WTC11 (cell line): ENCODE data around the gene NECAB3. TPM values are rescaled to one million over a fixed set of nuclear protein-coding genes. Genes with fewer than 3 reads are reported as not detected.

Source experiments
- ATAC-seq: fragments of 200-7000 bp; cut with Tn5 transposase; 2 replicates; pipeline ENCODE4 v1.10.0; 2021; ENCODE audit warnings: mild to moderate bottlenecking, moderate library complexity
- CTCF ChIA-PET: fragments of 300-600 bp; sonication (Branson Sonifier 250); formaldehyde crosslinking; loops from one replicate; lab custom pipeline; 2021; ENCODE audit warnings: antibody characterized with exemption; lab: Charles Lee
- POLR2A ChIA-PET: fragments of 350-600 bp; sonication (Branson Sonifier 250); formaldehyde crosslinking; loops from one replicate; lab custom pipeline; 2021; ENCODE audit warnings: antibody characterized with exemption; lab: Charles Lee
- DNase-seq: peaks from one replicate; pipeline ENCODE4 v3.0.0; 2021; ENCODE audit warnings: low spot score
- H3K27ac Mint-ChIP-seq: 2 replicates; pipeline ENCODE4 v1.8.0; 2021; ENCODE audit warnings: mixed read lengths
- H3K27me3 Mint-ChIP-seq: 2 replicates; pipeline ENCODE4 v1.8.0; 2021; ENCODE audit warnings: low read depth, mild to moderate bottlenecking, moderate library complexity, mixed read lengths
- H3K36me3 Mint-ChIP-seq: 2 replicates; pipeline ENCODE4 v1.8.0; 2021; ENCODE audit warnings: mixed read lengths
- H3K4me1 Mint-ChIP-seq: 2 replicates; pipeline ENCODE4 v1.8.0; 2022; ENCODE audit warnings: mixed read lengths
- H3K4me3 Mint-ChIP-seq: 2 replicates; pipeline ENCODE4 v1.8.0; 2021; ENCODE audit warnings: mild to moderate bottlenecking, moderate library complexity, mixed read lengths
- H3K9me3 Mint-ChIP-seq: 2 replicates; pipeline ENCODE4 v1.8.0; 2021; ENCODE audit warnings: mixed read lengths
- CBFB ChIP-seq: sonication (generic); formaldehyde crosslinking; IDR thresholded peaks from 2 replicates; pipeline ENCODE4 v1.8.1; 2022; ENCODE audit warnings: mild to moderate bottlenecking, low read depth, missing genetic modification reagents
- CREM ChIP-seq: sonication (generic); formaldehyde crosslinking; IDR thresholded peaks from 2 replicates; pipeline ENCODE4 v1.8.1; 2022; ENCODE audit warnings: mild to moderate bottlenecking, missing genetic modification reagents, moderate library complexity
- EMX1 ChIP-seq: fragments of 250-450 bp; sonication (Bioruptor Pico); IDR thresholded peaks from 2 replicates; pipeline ENCODE4 v1.8.0; 2021; ENCODE audit warnings: mild to moderate bottlenecking
- ETV6 ChIP-seq: sonication (generic); formaldehyde crosslinking; IDR thresholded peaks from 2 replicates; pipeline ENCODE4 v1.8.1; 2022; ENCODE audit warnings: mild to moderate bottlenecking, missing genetic modification reagents
- FOXJ3 ChIP-seq: sonication (generic); formaldehyde crosslinking; IDR thresholded peaks from 2 replicates; pipeline ENCODE4 v1.9.0; 2021; ENCODE audit warnings: missing genetic modification reagents, mild to moderate bottlenecking, borderline replicate concordance
- FOXP1 ChIP-seq: sonication (generic); formaldehyde crosslinking; IDR thresholded peaks from 2 replicates; pipeline ENCODE4 v1.8.0; 2022; ENCODE audit warnings: missing genetic modification reagents, mild to moderate bottlenecking, moderate library complexity, borderline replicate concordance
- GABPB1 ChIP-seq: sonication (generic); formaldehyde crosslinking; IDR thresholded peaks from 2 replicates; pipeline ENCODE4 v1.8.1; 2023; ENCODE audit warnings: mild to moderate bottlenecking, missing genetic modification reagents
- NR2C2 ChIP-seq: sonication (generic); formaldehyde crosslinking; IDR thresholded peaks from 2 replicates; pipeline ENCODE4 v1.8.0; 2022; ENCODE audit warnings: mild to moderate bottlenecking, missing genetic modification reagents
- SMAD3 ChIP-seq: sonication (generic); formaldehyde crosslinking; IDR thresholded peaks from 2 replicates; pipeline ENCODE4 v1.8.0; 2022; ENCODE audit warnings: missing genetic modification reagents, mild to moderate bottlenecking, borderline replicate concordance
- TEAD4 ChIP-seq: sonication (generic); formaldehyde crosslinking; IDR thresholded peaks from 2 replicates; pipeline ENCODE4 v1.8.0; 2022; ENCODE audit warnings: mild to moderate bottlenecking, missing genetic modification reagents
- TP53 ChIP-seq: sonication (generic); formaldehyde crosslinking; IDR thresholded peaks from 2 replicates; pipeline ENCODE4 v1.8.1; 2023; ENCODE audit warnings: mild to moderate bottlenecking, missing genetic modification reagents
- ZNF121 ChIP-seq: sonication (generic); formaldehyde crosslinking; IDR thresholded peaks from 2 replicates; pipeline ENCODE4 v1.8.0; 2023; ENCODE audit warnings: missing genetic modification reagents
- ZNF138 ChIP-seq: sonication (generic); formaldehyde crosslinking; conservative IDR thresholded peaks from 2 replicates; pipeline ENCODE4 v1.8.1; 2022; ENCODE audit warnings: mild to moderate bottlenecking, moderate library complexity, missing genetic modification reagents
- ZNF219 ChIP-seq: sonication (generic); formaldehyde crosslinking; IDR thresholded peaks from 2 replicates; pipeline ENCODE4 v1.8.0; 2023; ENCODE audit warnings: missing genetic modification reagents, mild to moderate bottlenecking, borderline replicate concordance
- ZNF263 ChIP-seq: sonication (generic); formaldehyde crosslinking; IDR thresholded peaks from 2 replicates; pipeline ENCODE4 v1.8.1; 2022; ENCODE audit warnings: low read depth, mild to moderate bottlenecking, moderate library complexity, missing genetic modification reagents
- total RNA-seq: library from RNA; stranded (reverse); gene quantifications from 3 replicates; pipeline ENCODE4 v1.2.3, GENCODE V29; 2021
- TF ChIP-seq, protein P1 (sequence below): sonication (generic); formaldehyde crosslinking; conservative IDR thresholded peaks from 2 replicates; pipeline ENCODE4 v1.8.1; 2023; ENCODE audit warnings: mild to moderate bottlenecking, low read depth, missing genetic modification reagents, moderate library complexity
- TF ChIP-seq, protein P2 (sequence below): sonication (generic); formaldehyde crosslinking; IDR thresholded peaks from 2 replicates; pipeline ENCODE4 v1.8.0; 2022; ENCODE audit warnings: mild to moderate bottlenecking, missing genetic modification reagents
- TF ChIP-seq, protein P3 (sequence below): sonication (generic); formaldehyde crosslinking; conservative IDR thresholded peaks from 2 replicates; pipeline ENCODE4 v1.8.1; 2022; ENCODE audit warnings: mild to moderate bottlenecking, missing genetic modification reagents
- TF ChIP-seq, protein P4 (sequence below): sonication (generic); formaldehyde crosslinking; IDR thresholded peaks from 2 replicates; pipeline ENCODE4 v1.8.1; 2023; ENCODE audit warnings: mild to moderate bottlenecking, missing genetic modification reagents, moderate library complexity
- TF ChIP-seq, protein P5 (sequence below): sonication (generic); formaldehyde crosslinking; IDR thresholded peaks from 2 replicates; pipeline ENCODE4 v1.8.1; 2023; ENCODE audit warnings: mild to moderate bottlenecking, missing genetic modification reagents
- TF ChIP-seq, protein P6 (sequence below): sonication (generic); formaldehyde crosslinking; IDR thresholded peaks from 2 replicates; pipeline ENCODE4 v1.8.1; 2023; ENCODE audit warnings: mild to moderate bottlenecking, moderate library complexity, missing genetic modification reagents

The NECAB3 gene
- total RNA-seq, 1 experiment from 2014 or later = 38.0 TPM

DNA sequence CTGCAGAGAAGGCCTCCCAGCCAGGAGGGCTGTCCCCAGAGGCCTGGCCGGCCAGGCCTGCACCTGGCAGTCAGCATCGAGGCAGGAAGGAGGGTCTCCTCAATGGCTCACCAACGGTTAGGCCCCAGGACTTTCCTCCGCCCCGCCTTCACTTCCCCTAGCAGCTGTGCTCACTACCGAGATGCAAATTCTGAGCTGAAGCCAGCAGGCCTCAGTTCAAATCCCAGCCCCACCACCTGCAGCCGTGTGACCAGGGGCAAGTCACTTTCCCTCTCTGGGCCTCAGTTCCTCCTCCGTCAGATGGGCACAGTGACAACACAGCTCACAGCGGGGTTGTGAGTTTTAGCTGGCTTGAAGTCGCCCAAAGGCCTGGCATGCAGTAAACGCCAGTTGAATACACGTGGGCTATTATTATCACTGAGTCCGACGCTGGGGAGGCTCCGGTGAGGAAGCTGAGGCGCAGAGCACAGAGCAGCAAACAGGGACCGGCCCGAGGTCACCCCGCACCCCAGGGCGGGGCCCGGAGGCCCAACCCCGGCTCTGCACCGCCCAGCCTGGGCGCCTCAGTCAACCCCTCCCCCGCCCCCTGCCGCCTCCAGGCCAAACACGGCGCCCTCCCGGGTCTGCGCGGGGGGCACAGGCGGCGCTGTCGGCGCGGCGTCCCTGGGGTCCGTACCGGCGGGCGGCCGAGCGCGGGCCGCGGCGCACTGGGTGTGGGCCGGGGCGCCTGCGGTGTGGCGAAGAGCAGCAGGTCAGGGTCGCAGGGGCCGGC, 11.3 kb upstream of the NECAB3 start (continued):
- TF ChIP-seq ZNF138 (CRISPR knock-in tag) (0 out of 2 replicates have a peak, but pooled peaks have one; percentile 4), TEAD4 (CRISPR knock-in tag) (peak; percentile 39; the same call in 1 of the 2 replicates), ZNF121 (CRISPR knock-in tag) (no peak), FOXJ3 (CRISPR knock-in tag) (no peak), ZNF263 (no peak), ZNF219 (CRISPR knock-in tag) (no peak), TP53 (0 out of 2 replicates have a peak, but pooled peaks have one; percentile 32), CBFB (CRISPR knock-in tag) (no peak), NR2C2 (CRISPR knock-in tag) (no peak), GABPB1 (CRISPR knock-in tag) (no peak)
- TF ChIP-seq, protein P1, sequence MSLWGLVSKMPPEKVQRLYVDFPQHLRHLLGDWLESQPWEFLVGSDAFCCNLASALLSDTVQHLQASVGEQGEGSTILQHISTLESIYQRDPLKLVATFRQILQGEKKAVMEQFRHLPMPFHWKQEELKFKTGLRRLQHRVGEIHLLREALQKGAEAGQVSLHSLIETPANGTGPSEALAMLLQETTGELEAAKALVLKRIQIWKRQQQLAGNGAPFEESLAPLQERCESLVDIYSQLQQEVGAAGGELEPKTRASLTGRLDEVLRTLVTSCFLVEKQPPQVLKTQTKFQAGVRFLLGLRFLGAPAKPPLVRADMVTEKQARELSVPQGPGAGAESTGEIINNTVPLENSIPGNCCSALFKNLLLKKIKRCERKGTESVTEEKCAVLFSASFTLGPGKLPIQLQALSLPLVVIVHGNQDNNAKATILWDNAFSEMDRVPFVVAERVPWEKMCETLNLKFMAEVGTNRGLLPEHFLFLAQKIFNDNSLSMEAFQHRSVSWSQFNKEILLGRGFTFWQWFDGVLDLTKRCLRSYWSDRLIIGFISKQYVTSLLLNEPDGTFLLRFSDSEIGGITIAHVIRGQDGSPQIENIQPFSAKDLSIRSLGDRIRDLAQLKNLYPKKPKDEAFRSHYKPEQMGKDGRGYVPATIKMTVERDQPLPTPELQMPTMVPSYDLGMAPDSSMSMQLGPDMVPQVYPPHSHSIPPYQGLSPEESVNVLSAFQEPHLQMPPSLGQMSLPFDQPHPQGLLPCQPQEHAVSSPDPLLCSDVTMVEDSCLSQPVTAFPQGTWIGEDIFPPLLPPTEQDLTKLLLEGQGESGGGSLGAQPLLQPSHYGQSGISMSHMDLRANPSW (CRISPR knock-in tag) = no peak
- TF ChIP-seq, protein P2, sequence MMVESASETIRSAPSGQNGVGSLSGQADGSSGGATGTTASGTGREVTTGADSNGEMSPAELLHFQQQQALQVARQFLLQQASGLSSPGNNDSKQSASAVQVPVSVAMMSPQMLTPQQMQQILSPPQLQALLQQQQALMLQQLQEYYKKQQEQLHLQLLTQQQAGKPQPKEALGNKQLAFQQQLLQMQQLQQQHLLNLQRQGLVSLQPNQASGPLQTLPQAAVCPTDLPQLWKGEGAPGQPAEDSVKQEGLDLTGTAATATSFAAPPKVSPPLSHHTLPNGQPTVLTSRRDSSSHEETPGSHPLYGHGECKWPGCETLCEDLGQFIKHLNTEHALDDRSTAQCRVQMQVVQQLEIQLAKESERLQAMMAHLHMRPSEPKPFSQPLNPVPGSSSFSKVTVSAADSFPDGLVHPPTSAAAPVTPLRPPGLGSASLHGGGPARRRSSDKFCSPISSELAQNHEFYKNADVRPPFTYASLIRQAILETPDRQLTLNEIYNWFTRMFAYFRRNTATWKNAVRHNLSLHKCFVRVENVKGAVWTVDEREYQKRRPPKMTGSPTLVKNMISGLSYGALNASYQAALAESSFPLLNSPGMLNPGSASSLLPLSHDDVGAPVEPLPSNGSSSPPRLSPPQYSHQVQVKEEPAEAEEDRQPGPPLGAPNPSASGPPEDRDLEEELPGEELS (CRISPR knock-in tag) = no peak
- TF ChIP-seq, protein P3, sequence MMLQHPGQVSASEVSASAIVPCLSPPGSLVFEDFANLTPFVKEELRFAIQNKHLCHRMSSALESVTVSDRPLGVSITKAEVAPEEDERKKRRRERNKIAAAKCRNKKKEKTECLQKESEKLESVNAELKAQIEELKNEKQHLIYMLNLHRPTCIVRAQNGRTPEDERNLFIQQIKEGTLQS (CRISPR knock-in tag) = no peak
- TF ChIP-seq, protein P4, sequence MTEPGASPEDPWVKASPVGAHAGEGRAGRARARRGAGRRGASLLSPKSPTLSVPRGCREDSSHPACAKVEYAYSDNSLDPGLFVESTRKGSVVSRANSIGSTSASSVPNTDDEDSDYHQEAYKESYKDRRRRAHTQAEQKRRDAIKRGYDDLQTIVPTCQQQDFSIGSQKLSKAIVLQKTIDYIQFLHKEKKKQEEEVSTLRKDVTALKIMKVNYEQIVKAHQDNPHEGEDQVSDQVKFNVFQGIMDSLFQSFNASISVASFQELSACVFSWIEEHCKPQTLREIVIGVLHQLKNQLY (CRISPR knock-in tag) = no peak

DNA sequence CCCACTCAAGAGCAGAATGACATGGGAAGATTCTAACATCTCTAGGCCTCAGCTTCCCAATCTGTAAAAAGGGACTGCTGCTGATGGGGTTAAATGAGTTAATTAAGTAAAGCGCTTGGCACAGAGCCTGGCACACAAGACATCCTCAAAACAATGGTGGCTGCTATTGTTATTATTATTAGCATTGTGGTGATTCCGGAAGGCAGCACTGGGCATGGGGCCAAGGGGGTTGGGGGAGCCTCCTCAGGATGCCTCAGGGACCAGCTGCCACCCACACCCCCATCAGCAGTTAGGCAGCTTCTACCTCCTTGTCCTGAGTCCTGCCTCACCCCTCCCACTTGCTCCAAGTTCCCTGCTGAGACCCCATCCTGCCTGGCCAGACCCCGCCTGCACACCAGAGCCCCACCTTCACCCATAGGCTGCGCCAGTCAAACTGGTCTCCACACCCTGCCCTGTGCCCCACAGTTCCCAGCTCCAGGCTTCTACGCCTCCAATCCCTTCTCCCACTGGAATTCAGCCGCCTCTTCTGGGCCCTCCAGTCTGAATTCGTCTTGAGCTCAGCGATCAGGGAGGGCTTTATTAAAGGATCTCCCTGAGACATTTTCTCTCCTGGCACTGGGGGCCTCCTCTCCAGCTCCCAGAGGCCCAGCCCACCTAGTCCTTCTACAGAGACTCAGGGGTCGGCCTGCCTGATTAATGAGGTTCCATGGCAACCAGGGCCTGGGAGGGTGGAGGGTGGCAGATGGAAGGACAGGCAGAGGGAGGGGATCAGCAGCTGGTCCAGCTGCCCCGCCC, 10.5 kb upstream of the NECAB3 start:
- POLR2A ChIA-PET = interaction anchor here (0.6 to 1.7 kb wide), 4 partner anchors 8 to 309 kb away, joined by 3 to 12 read pairs (median 4); partner anchors contain the start of genes ACTL10 and RALY
- H3K4me1 Mint-ChIP-seq = peaks cover 21% of the 10 kb centered on the region

More for the DNA sequence above, 10.5 kb upstream of the NECAB3 start:
- Mint-ChIP-seq H3K36me3 (peaks cover under 1% of the 10 kb centered on the region; the same call in 1 of the 2 replicates), H3K4me3 (peak overlapping the region; percentile 81), H3K27me3 (peaks cover 21% of the 10 kb centered on the region), H3K27ac (peak overlapping the region; percentile 85; the same call in 1 of the 2 replicates), H3K9me3 (no peaks in the 10 kb centered on the region)
- CTCF ChIA-PET = interaction anchor here (1.1 to 2.2 kb wide), 4 partner anchors 10 to 178 kb away, joined by 3 to 32 read pairs (median 4); partner anchors contain the start of genes ACTL10 and PXMP4
- ATAC-seq (peak; percentile 25), DNase-seq (peak; percentile 51)
- TF ChIP-seq, protein P5, sequence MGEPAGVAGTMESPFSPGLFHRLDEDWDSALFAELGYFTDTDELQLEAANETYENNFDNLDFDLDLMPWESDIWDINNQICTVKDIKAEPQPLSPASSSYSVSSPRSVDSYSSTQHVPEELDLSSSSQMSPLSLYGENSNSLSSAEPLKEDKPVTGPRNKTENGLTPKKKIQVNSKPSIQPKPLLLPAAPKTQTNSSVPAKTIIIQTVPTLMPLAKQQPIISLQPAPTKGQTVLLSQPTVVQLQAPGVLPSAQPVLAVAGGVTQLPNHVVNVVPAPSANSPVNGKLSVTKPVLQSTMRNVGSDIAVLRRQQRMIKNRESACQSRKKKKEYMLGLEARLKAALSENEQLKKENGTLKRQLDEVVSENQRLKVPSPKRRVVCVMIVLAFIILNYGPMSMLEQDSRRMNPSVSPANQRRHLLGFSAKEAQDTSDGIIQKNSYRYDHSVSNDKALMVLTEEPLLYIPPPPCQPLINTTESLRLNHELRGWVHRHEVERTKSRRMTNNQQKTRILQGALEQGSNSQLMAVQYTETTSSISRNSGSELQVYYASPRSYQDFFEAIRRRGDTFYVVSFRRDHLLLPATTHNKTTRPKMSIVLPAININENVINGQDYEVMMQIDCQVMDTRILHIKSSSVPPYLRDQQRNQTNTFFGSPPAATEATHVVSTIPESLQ (CRISPR knock-in tag) = no peak
- TF ChIP-seq ETV6 (CRISPR knock-in tag) = 0 out of 2 replicates have a peak, but pooled peaks have one; percentile 34
- TF ChIP-seq, protein P6, sequence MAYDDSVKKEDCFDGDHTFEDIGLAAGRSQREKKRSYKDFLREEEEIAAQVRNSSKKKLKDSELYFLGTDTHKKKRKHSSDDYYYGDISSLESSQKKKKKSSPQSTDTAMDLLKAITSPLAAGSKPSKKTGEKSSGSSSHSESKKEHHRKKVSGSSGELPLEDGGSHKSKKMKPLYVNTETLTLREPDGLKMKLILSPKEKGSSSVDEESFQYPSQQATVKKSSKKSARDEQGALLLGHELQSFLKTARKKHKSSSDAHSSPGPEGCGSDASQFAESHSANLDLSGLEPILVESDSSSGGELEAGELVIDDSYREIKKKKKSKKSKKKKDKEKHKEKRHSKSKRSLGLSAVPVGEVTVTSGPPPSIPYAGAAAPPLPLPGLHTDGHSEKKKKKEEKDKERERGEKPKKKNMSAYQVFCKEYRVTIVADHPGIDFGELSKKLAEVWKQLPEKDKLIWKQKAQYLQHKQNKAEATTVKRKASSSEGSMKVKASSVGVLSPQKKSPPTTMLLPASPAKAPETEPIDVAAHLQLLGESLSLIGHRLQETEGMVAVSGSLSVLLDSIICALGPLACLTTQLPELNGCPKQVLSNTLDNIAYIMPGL (CRISPR knock-in tag) = 0 out of 2 replicates have a peak, but pooled peaks have one; percentile 5
- no peak for TF ChIP-seq EMX1 (CRISPR knock-in tag)
- TF ChIP-seq SMAD3 (CRISPR knock-in tag) = no peak
- 0 out of 2 replicates have a peak, but pooled peaks have one; percentile 27 for TF ChIP-seq ZNF138 (CRISPR knock-in tag)
- TF ChIP-seq CREM = no peak
- no peak for TF ChIP-seq FOXP1 (CRISPR knock-in tag)
- no peak for TF ChIP-seq ZNF263
- TF ChIP-seq, protein P3 (CRISPR knock-in tag) = no peak
